HG02642 (cell line): Measurements from ENCODE around the gene TRPM1.
"Not testable (repeated sequence)": the region's sequence is repeated elsewhere in the genome, so short reads cannot be mapped to it uniquely, and the experiment has no call there.

Experiments used
- ATAC-seq: cut with Tn5 transposase; IDR thresholded peaks from one replicate; pipeline ENCODE4 v1.9.1; 2021; ENCODE audit warnings: mild to moderate bottlenecking; ENCODE audit not compliant: unreplicated experiment, poor library complexity

TRPM1 gene

GRCh38 chr15:31127596-31128261 is 26.2 kb upstream of the TRPM1 start:
- no peak for ATAC-seq

GRCh38 chr15:31125061-31125460 is 23.5 kb upstream of the TRPM1 start:
- ATAC-seq, result no peak

GRCh38 chr15:31116423-31117030 is 15.0 kb upstream of the TRPM1 start:
- ATAC-seq, result no peak

GRCh38 chr15:31111091-31111647 is 9.6 kb upstream of the TRPM1 start:
- ATAC-seq, result no peak

GRCh38 chr15:31108836-31109235 is 7.3 kb upstream of the TRPM1 start:
- ATAC-seq, result no peak

- no peak for ATAC-seq
Observed at GRCh38 chr15:31106495-31107300, 5.2 kb upstream of the TRPM1 start.

GRCh38 chr15:31104003-31104402 is 2.5 kb upstream of the TRPM1 start:
- no peak for ATAC-seq

GRCh38 chr15:31102374-31103342 is 1.1 kb upstream of the TRPM1 start:
- ATAC-seq, result no peak

GRCh38 chr15:31102039-31102321 is 455 bp upstream of the TRPM1 start:
- ATAC-seq, result no peak

- ATAC-seq, result no peak
Observed at GRCh38 chr15:31100738-31101137, 787 bp downstream of the TRPM1 start.

GRCh38 chr15:31098953-31099740 is 2.4 kb downstream of the TRPM1 start:
- ATAC-seq, result no peak

- no peak for ATAC-seq
Observed at GRCh38 chr15:31098491-31098917, 3.0 kb downstream of the TRPM1 start.

GRCh38 chr15:31096563-31096962 is 5.0 kb downstream of the TRPM1 start:
- no peak for ATAC-seq

- no peak for ATAC-seq
Observed at GRCh38 chr15:31091481-31091880, 10.0 kb downstream of the TRPM1 start.

GRCh38 chr15:31090766-31091165 is 10.8 kb downstream of the TRPM1 start:
- no peak for ATAC-seq

- no peak for ATAC-seq
Observed at GRCh38 chr15:31089368-31090047, 12.0 kb downstream of the TRPM1 start.

GRCh38 chr15:31088672-31089367 is 12.7 kb downstream of the TRPM1 start:
- ATAC-seq, result no peak

- ATAC-seq, result not testable (repeated sequence)
Observed at GRCh38 chr15:31088041-31088440, 13.5 kb downstream of the TRPM1 start.
